Measurements from ENCODE around the gene AR.
"Not testable (repeated sequence)": the region's sequence is repeated elsewhere in the genome, so short reads cannot be mapped to it uniquely, and the experiment has no call there.

Gene AR

DNA sequence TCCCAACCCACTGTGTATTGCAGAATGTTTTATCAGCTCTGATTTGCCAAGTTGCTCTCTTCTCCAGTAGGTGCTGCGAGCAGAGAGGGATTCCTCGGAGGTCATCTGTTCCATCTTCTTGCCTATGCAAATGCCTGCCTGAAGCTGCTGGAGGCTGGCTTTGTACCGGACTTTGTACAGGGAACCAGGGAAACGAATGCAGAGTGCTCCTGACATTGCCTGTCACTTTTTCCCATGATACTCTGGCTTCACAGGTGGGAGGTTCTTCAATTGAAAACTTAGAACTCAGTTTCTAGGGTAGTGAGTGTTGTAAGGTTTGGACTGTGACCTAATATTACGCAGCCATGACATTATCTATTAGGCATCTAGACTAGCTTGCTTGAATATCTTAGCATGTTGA, 24.9 kb downstream of the AR start:
- no peak for DNase-seq (ENCODE audit: low spot score)

DNA sequence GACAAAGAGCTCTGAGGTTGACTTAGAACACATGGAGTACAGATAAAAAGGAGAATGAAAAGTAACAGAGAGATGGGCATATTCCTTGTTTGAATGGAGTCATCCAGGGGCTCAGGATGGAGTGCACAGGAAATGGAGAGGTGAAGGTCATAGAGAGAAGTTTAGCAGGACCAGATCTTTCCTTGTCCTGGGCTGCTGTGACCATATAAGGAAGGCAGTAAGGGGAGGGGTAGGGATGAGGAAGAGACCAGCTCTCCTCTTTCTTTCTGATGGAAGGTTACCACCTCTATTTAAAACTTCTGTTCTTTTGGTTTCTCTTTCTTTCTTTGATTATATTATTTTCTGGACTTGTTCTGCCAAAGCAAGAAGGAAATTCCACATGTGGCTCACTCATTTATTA, 27.0 kb downstream of the AR start:
- no peak for DNase-seq (ENCODE audit: low spot score)

DNA sequence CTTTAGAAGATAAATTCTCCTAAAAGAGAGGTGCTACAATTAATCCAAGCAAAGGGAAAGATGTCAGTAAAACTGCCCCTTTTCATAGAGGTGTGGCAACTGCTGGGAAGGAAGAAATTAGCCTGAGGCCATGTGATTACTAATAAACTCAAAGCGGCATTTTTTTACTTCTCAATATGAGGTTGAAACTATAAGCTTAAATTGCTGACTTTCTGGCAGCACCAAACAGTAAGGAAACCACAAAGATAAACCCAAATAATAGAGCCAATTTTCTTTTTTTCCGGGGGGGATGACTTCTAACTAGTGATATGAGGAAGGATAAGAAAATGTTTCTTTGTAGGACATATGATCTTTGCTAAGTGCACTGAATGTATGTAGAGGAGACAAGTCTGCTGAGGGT, 30.9 kb downstream of the AR start:
- DNase-seq (ENCODE audit: low spot score), result no peak

DNA sequence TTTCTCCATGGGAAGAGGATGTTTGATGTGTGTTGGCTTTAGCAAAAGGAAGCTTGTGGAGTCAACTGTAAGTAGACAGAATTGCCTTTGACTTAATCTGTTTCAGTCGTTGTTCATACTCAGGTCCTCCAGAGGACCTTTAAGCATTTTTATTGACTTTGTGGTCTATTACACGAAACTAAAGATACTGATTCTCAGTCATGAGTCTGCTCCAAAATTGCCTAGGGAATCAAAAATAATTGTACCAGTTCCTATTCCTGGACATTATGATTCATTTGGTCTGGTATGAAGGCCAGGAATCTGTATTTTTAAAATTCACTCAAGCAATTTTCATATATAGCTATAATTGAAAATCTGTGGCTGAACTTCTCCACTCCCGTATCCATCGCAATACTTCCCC, 38.6 kb downstream of the AR start:
- no peak for DNase-seq (ENCODE audit: low spot score)

DNA sequence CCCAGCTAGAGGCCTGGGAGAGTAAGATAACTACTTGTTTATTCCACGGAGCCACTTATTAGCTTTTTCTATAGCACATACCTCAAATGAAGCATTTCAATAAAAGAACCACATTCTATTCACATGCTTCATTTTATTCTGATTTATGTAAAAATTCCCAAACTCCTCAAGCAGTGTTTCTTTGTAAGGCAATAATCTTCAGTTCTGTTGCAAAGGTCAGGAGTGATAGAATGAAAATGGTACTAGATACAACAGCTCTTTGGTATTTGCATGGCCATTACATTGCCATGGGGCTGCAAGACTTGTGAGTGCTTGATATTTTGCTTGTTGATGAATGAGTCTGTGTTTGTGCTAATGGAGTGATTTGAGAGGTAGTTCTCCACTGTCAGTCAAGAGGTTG, 39.4 kb downstream of the AR start:
- DNase-seq (ENCODE audit: low spot score), result no peak

DNA sequence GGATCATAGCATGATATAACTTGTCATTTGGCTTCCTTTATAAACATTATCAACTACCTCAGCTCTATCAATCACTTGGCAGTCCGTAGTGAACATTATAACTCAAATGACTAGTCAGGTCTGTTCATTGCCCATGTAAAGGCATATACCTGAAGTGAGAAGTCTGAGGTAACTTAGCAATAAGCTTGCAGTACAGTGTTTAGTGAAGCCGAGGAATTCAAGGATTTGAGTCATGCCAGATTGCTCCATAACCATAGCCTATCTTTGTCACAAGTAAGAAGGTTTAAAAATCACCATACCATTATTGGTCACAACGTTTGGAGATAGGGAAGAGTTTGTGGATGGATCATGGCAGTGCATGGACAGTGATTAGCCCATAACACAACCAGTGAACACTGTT, 41.6 kb downstream of the AR start:
- no peak for DNase-seq (ENCODE audit: low spot score)

GRCh38 chrX:67587946-67588624, 44.3 kb downstream of the AR start:
- no peak for DNase-seq (ENCODE audit: low spot score)

GRCh38 chrX:67596839-67597790, 53.3 kb downstream of the AR start:
- DNase-seq (ENCODE audit: low spot score), result no peak

GRCh38 chrX:67599532-67599931, 55.7 kb downstream of the AR start:
- DNase-seq (ENCODE audit: low spot score), result no peak

DNA sequence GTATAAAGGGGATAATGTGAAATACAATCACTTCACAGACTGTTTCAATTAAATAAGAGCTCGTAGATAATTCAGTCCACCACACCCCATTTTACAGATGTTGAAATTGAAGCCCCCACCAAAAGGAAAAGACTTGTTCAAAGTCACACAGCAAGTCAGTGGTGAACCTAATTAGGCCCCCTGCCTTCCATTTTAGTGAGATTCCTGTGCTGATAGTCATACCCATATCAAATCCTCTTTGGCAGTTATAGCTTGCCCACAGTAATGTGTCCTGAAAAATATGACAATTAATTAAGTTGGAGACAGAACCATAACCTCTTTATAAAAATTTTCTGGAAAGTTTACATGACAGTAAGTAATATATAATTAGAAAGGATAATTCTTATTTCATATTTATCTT, 58.0 kb downstream of the AR start:
- DNase-seq (ENCODE audit: low spot score), result no peak

DNA sequence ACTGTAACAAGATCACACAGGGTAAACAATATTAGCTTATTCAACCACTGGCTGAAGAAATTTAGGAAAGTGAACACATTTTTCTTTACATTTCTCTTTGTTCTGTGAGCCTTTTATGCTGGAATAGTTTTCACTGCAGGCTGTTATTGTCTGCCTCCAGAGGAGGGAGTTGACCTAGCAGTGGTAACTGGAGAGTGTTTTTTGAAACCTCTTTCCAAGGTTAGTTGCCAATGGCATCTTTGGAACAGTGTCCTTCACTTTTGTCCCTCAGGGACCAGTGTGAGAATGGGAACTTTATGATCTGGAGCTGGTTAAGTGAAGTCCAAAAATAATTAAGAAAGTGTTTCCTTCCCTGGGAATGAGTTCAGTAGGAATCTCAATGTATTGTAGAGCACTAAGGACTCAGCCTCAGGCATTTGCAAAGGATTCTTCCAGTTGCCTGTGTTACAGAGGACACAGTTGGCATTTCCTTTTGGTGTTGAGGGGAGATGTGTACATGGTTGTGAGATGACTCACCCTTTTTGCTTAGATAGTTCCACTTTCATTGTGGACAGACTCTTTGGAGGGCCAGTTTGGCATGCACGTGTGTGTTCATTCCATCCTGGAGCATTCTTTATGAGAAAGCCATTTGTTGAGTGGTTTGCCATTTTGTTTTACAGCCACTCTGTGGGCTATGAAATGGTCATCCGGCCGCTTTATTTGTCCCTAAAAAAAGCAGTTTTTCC, 61.3 kb downstream of the AR start:
- no peak for DNase-seq (ENCODE audit: low spot score)

GRCh38 chrX:67607466-67607865, 63.6 kb downstream of the AR start:
- no peak for DNase-seq (ENCODE audit: low spot score)

GRCh38 chrX:67610282-67610681, 66.5 kb downstream of the AR start:
- no peak for DNase-seq (ENCODE audit: low spot score)

- DNase-seq (ENCODE audit: low spot score), result no peak
Measured at GRCh38 chrX:67612231-67612630, 68.4 kb downstream of the AR start.

DNA sequence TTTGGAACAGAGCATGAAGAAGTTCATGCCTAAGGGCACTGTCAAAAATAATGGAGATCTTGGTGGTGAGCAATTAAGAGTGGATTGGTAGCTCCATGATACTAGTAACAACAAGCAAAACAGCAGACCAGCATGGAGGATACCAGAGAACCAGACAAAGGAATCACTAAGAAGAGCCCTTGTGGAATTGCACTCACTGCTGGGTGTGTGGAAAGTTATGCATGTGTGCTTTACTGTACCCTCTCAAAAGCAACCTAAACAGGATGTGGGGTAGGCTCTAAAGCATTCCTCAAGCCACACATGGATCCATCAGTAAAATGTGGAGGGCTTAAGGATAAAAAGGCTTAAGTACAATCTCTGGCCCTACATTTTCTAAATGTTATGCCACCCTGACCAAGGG, 69.5 kb downstream of the AR start:
- DNase-seq (ENCODE audit: low spot score), result no peak

GRCh38 chrX:67613996-67614395, 70.2 kb downstream of the AR start:
- DNase-seq (ENCODE audit: low spot score), result no peak

DNA sequence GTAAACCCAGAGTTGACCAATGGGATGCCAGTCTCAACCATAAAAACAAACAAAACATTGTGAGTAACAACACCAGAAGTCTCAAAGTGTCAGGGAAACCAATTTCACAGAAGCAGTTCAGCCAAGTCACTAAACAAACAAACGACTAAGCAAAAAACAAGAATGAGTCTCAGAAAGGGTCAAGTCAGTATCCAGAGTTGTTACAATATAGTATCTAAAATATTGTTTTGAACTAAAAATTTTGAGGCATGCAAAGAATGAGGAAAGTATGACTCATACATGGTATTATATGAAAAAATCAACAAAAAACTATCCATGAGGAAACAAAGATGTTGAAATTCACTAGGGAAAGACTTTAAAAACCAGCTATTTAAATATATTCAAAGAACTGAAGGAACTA, 70.6 kb downstream of the AR start:
- no peak for DNase-seq (ENCODE audit: low spot score)

DNA sequence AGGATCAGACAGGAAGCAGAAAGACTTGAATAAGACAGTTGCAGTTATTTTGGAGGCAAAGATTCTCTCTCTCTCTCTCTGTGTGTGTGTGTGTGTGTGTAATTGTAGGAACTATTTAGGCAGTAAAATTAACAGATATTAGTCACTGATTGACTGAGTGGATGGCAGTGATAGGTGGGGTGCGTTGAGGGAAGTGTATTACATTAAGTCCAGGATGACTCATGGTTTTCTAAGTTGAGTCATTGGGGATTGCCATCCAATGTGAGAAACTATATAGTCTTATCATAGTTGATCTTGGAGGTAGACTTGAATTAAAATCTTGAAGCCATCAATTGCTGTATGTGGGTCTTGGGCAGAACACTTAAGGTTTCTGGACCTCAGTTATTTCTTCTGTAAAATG, 75.4 kb downstream of the AR start:
- no peak for DNase-seq (ENCODE audit: low spot score)

- DNase-seq (ENCODE audit: low spot score), result no peak
Measured at GRCh38 chrX:67622053-67622585, 78.3 kb downstream of the AR start.

GRCh38 chrX:67624325-67624724, 80.5 kb downstream of the AR start:
- no peak for DNase-seq (ENCODE audit: low spot score)

GRCh38 chrX:67635424-67635823, 91.6 kb downstream of the AR start:
- DNase-seq (ENCODE audit: low spot score), result no peak

- DNase-seq (ENCODE audit: low spot score), result no peak
Measured at GRCh38 chrX:67636532-67636931, 92.7 kb downstream of the AR start.

DNA sequence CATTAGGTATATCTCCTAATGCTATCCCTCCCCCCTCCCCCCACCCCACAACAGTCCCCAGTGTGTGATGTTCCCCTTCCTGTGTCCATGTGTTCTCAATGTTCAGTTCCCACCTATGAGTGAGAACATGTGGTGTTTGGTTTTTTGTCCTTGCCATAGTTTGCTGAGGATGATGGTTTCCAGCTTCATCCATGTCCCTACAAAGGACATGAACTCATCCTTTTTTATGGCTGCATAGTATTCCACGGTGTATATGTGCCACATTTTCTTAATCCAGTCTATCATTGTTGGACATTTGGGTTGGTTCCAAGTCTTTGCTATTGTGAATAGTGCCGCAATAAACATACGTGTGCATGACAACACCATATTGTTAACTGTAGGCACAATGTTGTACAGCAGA, 93.5 kb downstream of the AR start:
- DNase-seq (ENCODE audit: low spot score), result not testable (repeated sequence)
